Neural progenitor cell (in vitro differentiated cells): ENCODE measurements around the gene EIF4G3. TPM values are rescaled to one million over a fixed set of nuclear protein-coding genes. Genes with fewer than 3 reads are reported as not detected.

Experiments used
- DNase-seq: peaks from one replicate; pipeline ENCODE4 v3.0.0-alpha.2; 2016; ENCODE audit warnings: low spot score
- H2AFZ ChIP-seq: fragments of 200-600 bp; sonication (generic); replicated peaks from 2 replicates; pipeline ENCODE4 v1.6.1; 2016; ENCODE audit warnings: antibody characterized with exemption
- H3F3A ChIP-seq: fragments of 200-600 bp; sonication (generic); 2 replicates; pipeline ENCODE4 v1.6.1; 2016; ENCODE audit warnings: antibody characterized with exemption, low read depth
- H3K27ac ChIP-seq: fragments of 200-600 bp; sonication (generic); 2 replicates; pipeline ENCODE4 v1.5.1; 2016; ENCODE audit warnings: mild to moderate bottlenecking
- H3K27me3 ChIP-seq: fragments of 200-600 bp; sonication (generic); 2 replicates; pipeline ENCODE4 v1.6.1; 2016; ENCODE audit warnings: mild to moderate bottlenecking, moderate library complexity
- H3K36me3 ChIP-seq: fragments of 200-600 bp; sonication (generic); 2 replicates; pipeline ENCODE4 v1.5.1; 2016
- H3K4me1 ChIP-seq: fragments of 200-600 bp; sonication (generic); 2 replicates; pipeline ENCODE4 v1.6.1; 2016; ENCODE audit warnings: mixed run types
- H3K4me2 ChIP-seq: fragments of 200-600 bp; sonication (generic); 2 replicates; pipeline ENCODE4 v1.6.1; 2016
- H3K4me3 ChIP-seq: fragments of 200-600 bp; sonication (generic); 2 replicates; pipeline ENCODE4 v1.5.1; 2016
- H3K79me2 ChIP-seq: fragments of 200-600 bp; sonication (generic); 2 replicates; pipeline ENCODE4 v1.6.1; 2016; ENCODE audit warnings: low read depth
- H3K9ac ChIP-seq: fragments of 200-600 bp; sonication (generic); 2 replicates; pipeline ENCODE4 v1.6.1; 2016
- H3K9me3 ChIP-seq: fragments of 200-600 bp; sonication (generic); 2 replicates; pipeline ENCODE4 v1.5.1; 2016; ENCODE audit warnings: low read depth
- H4K20me1 ChIP-seq: fragments of 200-600 bp; sonication (generic); 2 replicates; pipeline ENCODE4 v1.6.1; 2016; ENCODE audit warnings: low read depth
- H3K27ac Mint-ChIP-seq: 3 replicates; pipeline ENCODE4 v1.8.0; 2021; ENCODE audit warnings: mixed read lengths
- H3K27me3 Mint-ChIP-seq: 2 replicates; pipeline ENCODE4 v1.8.0; 2022; ENCODE audit warnings: low read depth, mild to moderate bottlenecking, inconsistent platforms, moderate library complexity, mixed read lengths; ENCODE audit not compliant: insufficient read depth
- H3K36me3 Mint-ChIP-seq: 3 replicates; pipeline ENCODE4 v1.8.0; 2021; ENCODE audit warnings: mixed read lengths
- H3K4me1 Mint-ChIP-seq: 3 replicates; pipeline ENCODE4 v1.8.0; 2021; ENCODE audit warnings: mixed read lengths
- H3K4me3 Mint-ChIP-seq: 3 replicates; pipeline ENCODE4 v1.8.0; 2021; ENCODE audit warnings: mild to moderate bottlenecking, moderate library complexity, mixed read lengths
- H3K9me3 Mint-ChIP-seq: 3 replicates; pipeline ENCODE4 v1.8.0; 2020; ENCODE audit warnings: mixed read lengths
- EZH2 ChIP-seq: fragments of 200-600 bp; sonication (generic); IDR thresholded peaks from 2 replicates; pipeline ENCODE4 v1.6.1; 2017; ENCODE audit warnings: antibody characterized with exemption, mild to moderate bottlenecking, moderate library complexity
- EZH2phosphoT487 ChIP-seq: fragments of 200-600 bp; sonication (generic); IDR thresholded peaks from 2 replicates; pipeline ENCODE4 v1.6.1; 2017; ENCODE audit warnings: antibody characterized with exemption
- total RNA-seq: library from RNA; depleted of rRNA; stranded (reverse); fragments of >200 nt; gene quantifications from 2 replicates; pipeline ENCODE4 v1.2.3, GENCODE V29; 2015; ENCODE audit warnings: low replicate concordance
- TF ChIP-seq, protein P1 (sequence below): fragments of 200-600 bp; sonication (generic); IDR thresholded peaks from 2 replicates; pipeline ENCODE4 v1.5.1; 2017; ENCODE audit warnings: antibody characterized with exemption, mild to moderate bottlenecking

EIF4G3 gene
- total RNA-seq, 1 donor from 2014 or later, result 73.4 TPM

DNA sequence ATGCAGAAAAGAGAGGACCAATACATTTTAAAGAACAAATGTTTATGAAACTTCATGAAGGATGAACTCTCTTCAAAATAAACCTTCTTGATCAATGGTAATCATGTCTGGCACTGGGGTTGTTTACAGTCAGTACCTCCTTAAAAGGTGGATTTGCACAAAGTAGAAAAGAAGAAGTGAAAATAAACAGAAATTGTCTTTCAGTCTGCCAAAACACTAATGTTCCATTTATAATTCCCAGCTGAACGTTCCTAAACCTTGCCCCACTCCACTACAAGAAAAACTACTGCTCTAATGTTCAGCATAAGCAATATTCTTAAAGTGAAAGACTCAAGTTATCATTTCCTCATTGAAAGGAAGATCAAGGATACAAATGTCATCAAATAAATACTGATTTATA is 86.2 kb downstream of the EIF4G3 start:
- Histone ChIP-seq H3K27ac (no peak overlapping the region), H2AFZ (no peak overlapping the region), H4K20me1 (no peaks in the 10 kb centered on the region), H3K36me3 (peaks cover 10% of the 10 kb centered on the region), H3F3A (peaks cover 2% of the 10 kb centered on the region), H3K79me2 (peaks cover 84% of the 10 kb centered on the region), H3K9ac (no peak overlapping the region), H3K9me3 (no peaks in the 10 kb centered on the region), H3K4me1 (no peaks in the 10 kb centered on the region), H3K4me2 (no peak overlapping the region), H3K4me3 (no peak overlapping the region), H3K27me3 (no peaks in the 10 kb centered on the region)
- Mint-ChIP-seq H3K27ac (no peak overlapping the region), H3K4me3 (no peak overlapping the region), H3K9me3 (peaks cover 10% of the 10 kb centered on the region), H3K4me1 (peaks cover 8% of the 10 kb centered on the region), H3K36me3 (peaks cover 25% of the 10 kb centered on the region), H3K27me3 (peaks cover 2% of the 10 kb centered on the region)
- TF ChIP-seq EZH2phosphoT487 (no peak), EZH2 (no peak)
- TF ChIP-seq, protein P1, sequence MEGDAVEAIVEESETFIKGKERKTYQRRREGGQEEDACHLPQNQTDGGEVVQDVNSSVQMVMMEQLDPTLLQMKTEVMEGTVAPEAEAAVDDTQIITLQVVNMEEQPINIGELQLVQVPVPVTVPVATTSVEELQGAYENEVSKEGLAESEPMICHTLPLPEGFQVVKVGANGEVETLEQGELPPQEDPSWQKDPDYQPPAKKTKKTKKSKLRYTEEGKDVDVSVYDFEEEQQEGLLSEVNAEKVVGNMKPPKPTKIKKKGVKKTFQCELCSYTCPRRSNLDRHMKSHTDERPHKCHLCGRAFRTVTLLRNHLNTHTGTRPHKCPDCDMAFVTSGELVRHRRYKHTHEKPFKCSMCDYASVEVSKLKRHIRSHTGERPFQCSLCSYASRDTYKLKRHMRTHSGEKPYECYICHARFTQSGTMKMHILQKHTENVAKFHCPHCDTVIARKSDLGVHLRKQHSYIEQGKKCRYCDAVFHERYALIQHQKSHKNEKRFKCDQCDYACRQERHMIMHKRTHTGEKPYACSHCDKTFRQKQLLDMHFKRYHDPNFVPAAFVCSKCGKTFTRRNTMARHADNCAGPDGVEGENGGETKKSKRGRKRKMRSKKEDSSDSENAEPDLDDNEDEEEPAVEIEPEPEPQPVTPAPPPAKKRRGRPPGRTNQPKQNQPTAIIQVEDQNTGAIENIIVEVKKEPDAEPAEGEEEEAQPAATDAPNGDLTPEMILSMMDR, result no peak
- DNase-seq, result no peak

DNA sequence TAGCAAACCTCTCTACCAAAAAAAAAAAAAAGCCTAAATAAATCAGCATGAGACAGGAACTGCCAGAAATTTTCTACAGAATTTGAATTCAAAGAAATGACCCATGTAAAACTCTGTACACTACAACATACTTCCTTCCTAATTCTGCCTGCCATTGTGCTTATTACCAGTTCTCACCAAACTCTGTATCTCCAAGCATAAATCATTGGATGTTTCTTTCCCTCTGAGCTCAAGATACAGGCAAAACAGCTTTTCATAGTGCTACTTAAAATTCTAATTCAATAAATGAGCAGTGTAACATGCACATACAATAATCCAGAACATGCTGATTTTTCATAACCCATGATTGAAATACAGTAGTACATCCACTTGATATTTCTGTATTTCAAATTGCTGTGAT is 87.0 kb downstream of the EIF4G3 start:
- H3K9ac ChIP-seq, result no peak overlapping the region
- no peak for DNase-seq
- H3K4me3 ChIP-seq, result no peak overlapping the region
- Mint-ChIP-seq H3K4me3 (no peak overlapping the region), H3K9me3 (peaks cover 7% of the 10 kb centered on the region), H3K4me1 (peaks cover 8% of the 10 kb centered on the region), H3K27ac (no peak overlapping the region), H3K27me3 (peaks cover 2% of the 10 kb centered on the region), H3K36me3 (peaks cover 21% of the 10 kb centered on the region)
- no peak overlapping the region for H2AFZ ChIP-seq
- peaks cover 2% of the 10 kb centered on the region for H3K4me1 ChIP-seq
- peaks cover 1% of the 10 kb centered on the region for H4K20me1 ChIP-seq
- H3K9me3 ChIP-seq, result no peaks in the 10 kb centered on the region
- peaks cover 6% of the 10 kb centered on the region for H3K36me3 ChIP-seq
- H3K27me3 ChIP-seq, result no peaks in the 10 kb centered on the region
- H3K79me2 ChIP-seq, result peaks cover 80% of the 10 kb centered on the region
- peaks cover 2% of the 10 kb centered on the region for H3F3A ChIP-seq
- H3K27ac ChIP-seq, result no peak overlapping the region
- TF ChIP-seq EZH2 (no peak), EZH2phosphoT487 (no peak)
- TF ChIP-seq, protein P1, result no peak
- no peak overlapping the region for H3K4me2 ChIP-seq

DNA sequence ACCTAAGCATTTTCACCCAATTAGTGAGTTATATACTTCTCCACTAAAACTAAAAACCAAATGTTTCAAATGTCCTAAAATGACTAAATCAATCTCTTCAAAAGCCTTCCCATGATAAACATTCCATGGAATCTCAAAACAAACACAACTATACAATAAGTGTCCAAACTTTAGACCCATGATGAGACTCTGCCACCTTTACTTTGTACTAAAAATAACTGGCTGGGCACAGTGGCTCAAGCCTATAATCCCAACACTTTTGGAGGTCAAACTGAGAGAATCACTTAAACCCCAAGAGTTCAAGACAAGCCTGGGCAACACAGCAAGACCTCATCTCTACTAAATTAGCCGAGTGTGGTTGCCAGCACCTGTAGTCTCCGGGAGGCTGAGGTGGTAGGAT is 87.4 kb downstream of the EIF4G3 start:
- no peak overlapping the region for H3K27ac Mint-ChIP-seq
- H3K9ac ChIP-seq, result no peak overlapping the region
- H3K36me3 Mint-ChIP-seq, result peaks cover 21% of the 10 kb centered on the region
- H3K4me1 Mint-ChIP-seq, result peaks cover 8% of the 10 kb centered on the region
- peaks cover 2% of the 10 kb centered on the region for H3F3A ChIP-seq
- TF ChIP-seq, protein P1, result no peak
- TF ChIP-seq EZH2phosphoT487 (no peak), EZH2 (no peak)
- peaks cover 5% of the 10 kb centered on the region for H4K20me1 ChIP-seq
- peaks cover 7% of the 10 kb centered on the region for H3K4me1 ChIP-seq
- H3K9me3 Mint-ChIP-seq, result peaks cover 7% of the 10 kb centered on the region
- DNase-seq, result no peak
- H3K4me2 ChIP-seq, result no peak overlapping the region
- no peaks in the 10 kb centered on the region for H3K27me3 ChIP-seq
- H3K79me2 ChIP-seq, result peaks cover 80% of the 10 kb centered on the region
- H2AFZ ChIP-seq, result no peak overlapping the region
- H3K27ac ChIP-seq, result no peak overlapping the region
- no peak overlapping the region for H3K4me3 ChIP-seq
- H3K9me3 ChIP-seq, result no peaks in the 10 kb centered on the region
- peaks cover 2% of the 10 kb centered on the region for H3K27me3 Mint-ChIP-seq
- no peak overlapping the region for H3K4me3 Mint-ChIP-seq
- H3K36me3 ChIP-seq, result peaks cover 5% of the 10 kb centered on the region
